ENCODE data around the gene INF2. TPM values are rescaled to one million over a fixed set of nuclear protein-coding genes. Genes with fewer than 3 reads are reported as not detected.

INF2 gene
- total RNA-seq, 2 experiments from 2014 or later, result 155 to 159 TPM

DNA sequence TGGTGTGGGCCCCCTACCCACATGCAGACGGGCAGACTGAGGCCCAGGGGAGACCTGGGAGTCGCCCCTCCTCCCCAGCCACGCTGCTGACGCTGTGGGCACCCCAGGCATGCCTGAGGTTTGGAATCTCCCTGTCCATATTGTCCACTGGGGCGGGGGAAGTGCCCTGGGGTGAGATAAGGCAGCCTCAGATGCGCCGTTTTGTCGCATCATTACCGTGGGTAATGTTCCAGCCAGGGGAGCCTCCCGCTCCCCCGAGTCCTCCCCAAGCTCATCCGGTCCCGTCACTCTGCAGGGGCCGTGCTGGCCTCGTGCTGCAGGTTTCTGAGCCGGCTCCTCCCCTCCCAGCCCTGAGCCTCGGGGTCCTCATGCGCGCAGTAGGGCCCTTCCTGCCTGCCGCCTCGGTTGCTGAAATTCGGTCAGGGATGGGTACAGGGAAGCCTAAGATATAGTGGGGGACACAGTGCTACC lies 11.4 kb downstream of the INF2 start:
- Mint-ChIP-seq H3K4me3 (no peak overlapping the region), H3K36me3 (ENCODE audit: low read depth) (peaks cover 23% of the 10 kb centered on the region), H3K27me3 (ENCODE audit: low read depth) (no peaks in the 10 kb centered on the region), H3K4me1 (ENCODE audit: low read depth) (peaks cover 18% of the 10 kb centered on the region), H3K9me3 (ENCODE audit: insufficient read depth) (no peaks in the 10 kb centered on the region), H3K27ac (no peak overlapping the region)
- ATAC-seq (no peak), DNase-seq (no peak)
- ChIA-PET CTCF (no interaction called here), POLR2A (no interaction called here)

DNA sequence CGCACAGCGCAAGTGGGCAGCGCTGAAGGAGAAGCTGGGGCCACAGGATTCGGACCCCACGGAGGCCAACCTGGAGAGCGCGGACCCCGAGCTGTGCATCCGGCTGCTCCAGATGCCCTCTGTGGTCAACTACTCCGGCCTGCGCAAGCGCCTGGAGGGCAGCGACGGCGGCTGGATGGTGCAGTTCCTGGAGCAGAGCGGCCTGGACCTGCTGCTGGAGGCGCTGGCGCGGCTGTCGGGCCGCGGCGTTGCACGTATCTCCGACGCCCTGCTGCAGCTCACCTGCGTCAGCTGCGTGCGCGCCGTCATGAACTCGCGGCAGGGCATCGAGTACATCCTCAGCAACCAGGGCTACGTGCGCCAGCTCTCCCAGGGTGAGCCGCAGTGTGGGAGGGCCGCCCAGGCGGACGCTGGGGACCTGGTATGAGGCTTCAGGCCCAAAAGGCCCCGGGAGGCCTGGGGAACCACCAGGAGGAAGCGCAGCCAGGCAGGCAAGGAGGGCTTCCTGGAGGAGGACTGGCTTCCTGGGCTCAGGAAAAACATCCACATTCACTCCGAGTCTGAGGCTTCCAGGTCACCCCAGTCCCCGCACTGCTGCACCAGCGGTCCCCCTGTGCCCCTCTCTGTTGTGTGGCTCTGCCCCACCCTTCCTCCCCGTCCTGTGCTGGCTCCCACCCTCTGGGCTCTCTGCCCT lies 12.1 kb downstream of the INF2 start:
- Mint-ChIP-seq H3K4me1 (ENCODE audit: low read depth) (peaks cover 10% of the 10 kb centered on the region), H3K27me3 (ENCODE audit: low read depth) (no peaks in the 10 kb centered on the region), H3K4me3 (no peak overlapping the region), H3K9me3 (ENCODE audit: insufficient read depth) (no peaks in the 10 kb centered on the region), H3K36me3 (ENCODE audit: low read depth) (peaks cover 16% of the 10 kb centered on the region), H3K27ac (no peak overlapping the region)
- no peak for DNase-seq
- no peak for ATAC-seq
- ChIA-PET POLR2A (no interaction called here), CTCF (no interaction called here)

- Mint-ChIP-seq H3K9me3 (ENCODE audit: insufficient read depth) (no peaks in the 10 kb centered on the region), H3K36me3 (ENCODE audit: low read depth) (peaks cover 16% of the 10 kb centered on the region), H3K4me1 (ENCODE audit: low read depth) (peaks cover 10% of the 10 kb centered on the region), H3K27me3 (ENCODE audit: low read depth) (no peaks in the 10 kb centered on the region), H3K27ac (no peak overlapping the region), H3K4me3 (no peak overlapping the region)
- DNase-seq, result no peak
- ATAC-seq, result no peak
- POLR2A ChIA-PET, result no interaction called here
- CTCF ChIA-PET, result no interaction called here
Observed at GRCh38 chr14:104702106-104702505, 12.7 kb downstream of the INF2 start.

- CTCF ChIA-PET, result no interaction called here
- POLR2A ChIA-PET, result no interaction called here
- Mint-ChIP-seq H3K36me3 (ENCODE audit: low read depth) (peaks cover 13% of the 10 kb centered on the region), H3K4me1 (ENCODE audit: low read depth) (peaks cover 8% of the 10 kb centered on the region), H3K27ac (no peak overlapping the region), H3K4me3 (no peak overlapping the region), H3K27me3 (ENCODE audit: low read depth) (no peaks in the 10 kb centered on the region), H3K9me3 (ENCODE audit: insufficient read depth) (no peaks in the 10 kb centered on the region)
- no peak for ATAC-seq
- no peak for DNase-seq
Observed at GRCh38 chr14:104702673-104703072, 13.3 kb downstream of the INF2 start.

DNA sequence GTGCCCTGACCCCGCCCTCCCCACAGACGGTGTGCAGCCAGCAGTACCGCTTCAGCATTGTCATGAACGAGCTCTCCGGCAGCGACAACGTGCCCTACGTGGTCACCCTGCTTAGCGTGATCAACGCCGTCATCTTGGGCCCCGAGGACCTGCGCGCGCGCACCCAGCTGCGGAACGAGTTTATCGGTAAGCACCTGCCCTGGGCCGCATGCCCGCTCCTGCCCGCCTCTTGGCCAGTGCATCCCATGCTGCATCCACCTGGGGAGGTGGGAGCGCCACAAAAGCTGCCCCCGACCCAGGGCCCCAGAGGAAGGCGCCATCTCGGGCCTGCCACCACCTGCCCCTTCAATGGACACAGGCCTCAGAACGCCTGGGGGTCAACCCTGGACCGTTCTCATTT lies 13.9 kb downstream of the INF2 start:
- CTCF ChIA-PET, result interaction anchor here (1.6 kb wide), 1 partner anchor 8 kb away, joined by 5 read pairs; no protein-coding TSS in a partner anchor
- no peak overlapping the region for H3K27ac Mint-ChIP-seq
- no peak overlapping the region for H3K4me3 Mint-ChIP-seq
- peaks cover 8% of the 10 kb centered on the region for H3K4me1 Mint-ChIP-seq (ENCODE audit: low read depth)
- H3K9me3 Mint-ChIP-seq (ENCODE audit: insufficient read depth), result no peaks in the 10 kb centered on the region
- peaks cover 13% of the 10 kb centered on the region for H3K36me3 Mint-ChIP-seq (ENCODE audit: low read depth)
- H3K27me3 Mint-ChIP-seq (ENCODE audit: low read depth), result no peaks in the 10 kb centered on the region
- POLR2A ChIA-PET, result no interaction called here
- DNase-seq (no peak), ATAC-seq (no peak)

GRCh38 chr14:104704252-104704651 lies 14.8 kb downstream of the INF2 start:
- ChIA-PET CTCF (interaction anchor here (1.6 kb wide), 1 partner anchor 9 kb away, joined by 5 read pairs; no protein-coding TSS in a partner anchor), POLR2A (no interaction called here)
- ATAC-seq (no peak), DNase-seq (no peak)
- peaks cover 6% of the 10 kb centered on the region for H3K4me1 Mint-ChIP-seq (ENCODE audit: low read depth)
- H3K4me3 Mint-ChIP-seq, result no peak overlapping the region
- H3K9me3 Mint-ChIP-seq (ENCODE audit: insufficient read depth), result no peaks in the 10 kb centered on the region
- peaks cover 19% of the 10 kb centered on the region for H3K36me3 Mint-ChIP-seq (ENCODE audit: low read depth)
- no peak overlapping the region for H3K27ac Mint-ChIP-seq
- H3K27me3 Mint-ChIP-seq (ENCODE audit: low read depth), result no peaks in the 10 kb centered on the region

DNA sequence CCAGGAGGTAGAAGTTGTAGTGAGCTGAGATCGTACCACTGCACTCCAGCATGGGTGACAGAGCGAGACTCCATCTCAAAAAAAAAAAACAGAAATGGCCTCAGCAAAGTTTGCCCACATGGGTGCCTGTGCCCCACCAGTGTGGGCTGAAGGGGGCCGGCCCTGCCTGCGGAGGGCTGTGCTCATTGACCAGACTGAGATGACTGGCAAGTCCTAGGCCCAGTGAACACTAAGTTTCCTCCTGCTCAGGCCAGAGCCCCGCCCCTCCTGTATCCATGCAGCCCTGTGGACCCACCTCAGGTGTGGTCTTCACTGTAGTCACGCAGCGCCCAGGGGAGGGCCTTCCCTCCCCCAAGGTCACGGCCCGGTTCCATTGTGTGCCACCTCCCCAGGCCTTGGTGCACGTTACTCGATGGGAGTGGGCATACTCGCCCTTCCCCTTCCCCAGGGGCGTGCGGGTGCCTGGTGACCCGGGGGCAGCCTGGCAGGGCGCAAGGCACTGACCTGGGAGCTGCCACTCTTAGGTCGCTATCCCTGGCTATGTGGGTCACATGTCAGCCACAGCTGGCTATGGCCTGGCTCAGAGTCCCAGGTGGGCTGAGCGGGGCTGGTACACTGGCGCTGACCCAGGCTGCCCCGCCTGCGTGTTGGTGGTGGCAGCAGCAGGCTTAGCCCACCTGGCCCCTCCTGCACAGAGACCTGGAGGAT lies 16.1 kb downstream of the INF2 start:
- Mint-ChIP-seq H3K36me3 (ENCODE audit: low read depth) (peaks cover 25% of the 10 kb centered on the region), H3K9me3 (ENCODE audit: insufficient read depth) (no peaks in the 10 kb centered on the region), H3K27me3 (ENCODE audit: low read depth) (no peaks in the 10 kb centered on the region), H3K4me3 (no peak overlapping the region), H3K4me1 (ENCODE audit: low read depth) (peaks cover 4% of the 10 kb centered on the region), H3K27ac (no peak overlapping the region)
- DNase-seq (no peak), ATAC-seq (no peak)
- POLR2A ChIA-PET, result no interaction called here
- CTCF ChIA-PET, result no interaction called here

- POLR2A ChIA-PET, result interaction anchor here (1.0 kb wide), 1 partner anchor 17 kb away, joined by 5 read pairs; no protein-coding TSS in a partner anchor
- CTCF ChIA-PET, result interaction anchor here (0.7 kb wide), 1 partner anchor 16 kb away, joined by 4 read pairs; no protein-coding TSS in a partner anchor
- H3K4me1 Mint-ChIP-seq (ENCODE audit: low read depth), result peaks cover 1% of the 10 kb centered on the region
Observed at GRCh38 chr14:104706733-104707607, 17.6 kb downstream of the INF2 start.

GRCh38 chr14:104707608-104708595 lies 18.5 kb downstream of the INF2 start:
- ATAC-seq (no peak), DNase-seq (no peak)
- Mint-ChIP-seq H3K27ac (no peak overlapping the region), H3K4me1 (ENCODE audit: low read depth) (peaks cover 1% of the 10 kb centered on the region), H3K9me3 (ENCODE audit: insufficient read depth) (no peaks in the 10 kb centered on the region), H3K36me3 (ENCODE audit: low read depth) (peaks cover 25% of the 10 kb centered on the region), H3K4me3 (no peak overlapping the region), H3K27me3 (ENCODE audit: low read depth) (no peaks in the 10 kb centered on the region)
- ChIA-PET CTCF (interaction anchor here (1.9 kb wide), 1 partner anchor 42 kb away, joined by 8 read pairs; no protein-coding TSS in a partner anchor), POLR2A (no interaction called here)

More at GRCh38 chr14:104706733-104707607, 17.6 kb downstream of the INF2 start:
- Mint-ChIP-seq H3K4me3 (no peak overlapping the region), H3K9me3 (ENCODE audit: insufficient read depth) (no peaks in the 10 kb centered on the region), H3K27ac (no peak overlapping the region), H3K36me3 (ENCODE audit: low read depth) (peaks cover 25% of the 10 kb centered on the region), H3K27me3 (ENCODE audit: low read depth) (no peaks in the 10 kb centered on the region)
- ATAC-seq (no peak), DNase-seq (no peak)

- H3K4me3 Mint-ChIP-seq, result no peak overlapping the region
- no peaks in the 10 kb centered on the region for H3K9me3 Mint-ChIP-seq (ENCODE audit: insufficient read depth)
- DNase-seq (peak; percentile 81), ATAC-seq (peak; percentile 79)
- no peaks in the 10 kb centered on the region for H3K27me3 Mint-ChIP-seq (ENCODE audit: low read depth)
- H3K36me3 Mint-ChIP-seq (ENCODE audit: low read depth), result peaks cover 21% of the 10 kb centered on the region
- peaks cover 1% of the 10 kb centered on the region for H3K4me1 Mint-ChIP-seq (ENCODE audit: low read depth)
- no peak overlapping the region for H3K27ac Mint-ChIP-seq
- ChIA-PET POLR2A (interaction anchor here (0.6 to 1.1 kb wide), 2 partner anchors 17 to 556 kb away, joined by 3 read pairs; no protein-coding TSS in a partner anchor), CTCF (interaction anchor here (0.7 to 1.9 kb wide), 5 partner anchors 15 to 58 kb away, joined by 3 to 8 read pairs (median 4); no protein-coding TSS in a partner anchor)
Observed at GRCh38 chr14:104708606-104709268, 19.3 kb downstream of the INF2 start.

All from activated CD8-positive, alpha-beta T cell treated with anti-CD3 and anti-CD28 coated beads, Interleukin-2, amount 10 ng/mL, durations not matched to agents 7 days and 5 days (primary cell).